ENCODE data around the gene CEP170B.
"Not testable (repeated sequence)": the region's sequence is repeated elsewhere in the genome, so short reads cannot be mapped to it uniquely, and the experiment has no call there.

Gene CEP170B

GRCh38 chr14:104886690-104887622, 21.9 kb downstream of the CEP170B start:
- in situ Hi-C loops (cut with MboI; ENCODE audit: low pct_unique_long_range_greater_than_20kb, low sequenced_read_pairs), result no loop called here
- DNase-seq, result no peak

DNA sequence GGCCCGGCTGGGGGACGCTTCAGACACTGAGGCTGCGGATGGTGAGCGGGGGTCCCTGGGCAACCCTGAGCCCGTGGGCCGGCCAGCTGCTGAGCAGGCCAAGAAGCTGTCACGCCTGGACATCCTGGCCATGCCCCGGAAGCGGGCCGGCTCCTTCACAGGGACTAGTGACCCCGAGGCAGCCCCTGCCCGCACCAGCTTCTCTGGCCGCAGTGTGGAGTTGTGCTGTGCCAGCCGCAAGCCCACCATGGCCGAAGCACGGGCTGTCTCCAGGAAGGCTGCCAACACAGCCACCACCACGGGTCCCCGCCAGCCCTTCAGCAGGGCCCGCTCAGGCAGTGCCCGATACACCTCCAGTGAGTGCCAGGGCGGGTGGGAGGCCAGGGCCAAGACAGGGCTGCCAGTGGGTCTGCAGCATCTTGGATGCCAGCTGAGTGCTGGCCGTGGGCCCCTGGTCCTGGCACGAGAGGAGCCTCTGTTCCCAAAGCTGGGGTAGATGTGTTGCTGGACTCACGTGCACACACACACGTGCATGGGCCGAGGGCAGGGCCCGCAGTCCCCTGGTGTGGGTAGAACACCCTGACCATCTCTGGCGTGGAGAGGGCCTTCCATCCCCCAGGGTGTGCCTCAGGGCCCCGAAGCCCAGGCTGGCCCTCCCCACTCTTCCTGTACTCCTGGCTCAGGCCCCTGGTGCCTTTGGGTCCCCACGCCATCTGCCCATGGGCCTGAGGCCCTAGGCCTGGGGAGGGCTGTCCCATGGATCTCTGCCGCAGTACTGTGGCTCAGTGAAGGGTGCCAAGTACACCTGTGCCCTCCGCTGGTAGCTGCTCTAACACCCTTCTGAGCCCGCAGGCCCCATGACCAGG, 22.8 kb downstream of the CEP170B start:
- in situ Hi-C loops (cut with MboI; ENCODE audit: low pct_unique_long_range_greater_than_20kb, low sequenced_read_pairs), result no loop called here
- no peak for DNase-seq

DNA sequence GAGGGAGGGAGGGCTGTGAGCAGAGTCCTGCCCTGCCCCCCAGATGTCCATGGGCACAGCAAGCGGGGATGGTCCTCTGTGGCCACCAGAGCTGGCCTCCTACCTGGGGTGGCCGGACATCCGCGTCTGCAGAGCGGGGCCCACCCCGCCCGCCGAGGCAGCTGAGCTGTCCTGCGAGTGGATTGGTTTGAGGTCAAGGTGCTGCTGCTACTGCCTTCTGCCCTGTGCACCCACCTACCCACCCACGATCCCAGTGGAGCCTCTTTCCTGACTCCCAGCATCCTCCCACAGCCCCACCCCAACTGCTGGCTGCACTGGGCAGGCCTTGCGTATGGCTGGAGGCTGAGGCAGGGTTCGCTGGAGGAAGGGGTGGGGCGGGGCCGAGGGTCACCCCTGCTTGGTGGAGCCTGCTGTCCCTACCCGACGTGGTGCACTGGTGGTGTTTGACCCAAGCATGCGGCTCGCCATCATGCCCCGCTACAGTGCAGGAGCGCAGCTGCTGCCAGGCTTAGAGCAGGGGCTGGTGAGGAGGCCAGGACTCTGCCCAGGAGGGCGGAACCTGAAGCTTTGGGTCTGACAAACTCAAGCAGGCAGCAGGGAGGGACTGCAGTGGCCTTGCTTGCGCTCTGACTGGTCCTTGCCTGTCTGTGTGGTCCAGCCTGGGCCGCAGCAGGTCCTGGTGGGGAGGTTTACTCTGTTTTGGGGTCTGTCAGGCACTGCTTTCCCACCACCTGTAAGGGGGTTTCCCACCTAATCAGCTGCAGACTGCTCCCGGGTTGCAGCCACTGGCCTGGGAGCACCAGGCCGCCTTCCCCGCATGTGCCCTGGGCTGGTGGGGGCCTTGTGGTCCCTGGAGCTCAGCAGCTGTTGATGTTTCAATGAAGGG, 23.7 kb downstream of the CEP170B start:
- in situ Hi-C loops (cut with MboI; ENCODE audit: low pct_unique_long_range_greater_than_20kb, low sequenced_read_pairs), result no loop called here
- DNase-seq, result no peak

GRCh38 chr14:104889375-104889757, 24.3 kb downstream of the CEP170B start:
- in situ Hi-C loops (cut with MboI; ENCODE audit: low pct_unique_long_range_greater_than_20kb, low sequenced_read_pairs), result no loop called here
- no peak for DNase-seq

- in situ Hi-C loops (cut with MboI; ENCODE audit: low pct_unique_long_range_greater_than_20kb, low sequenced_read_pairs); DNase-seq: not testable (repeated sequence)
Observed at GRCh38 chr14:104890292-104890691, 25.2 kb downstream of the CEP170B start.

- in situ Hi-C loops (cut with MboI; ENCODE audit: low pct_unique_long_range_greater_than_20kb, low sequenced_read_pairs), result no loop called here
- DNase-seq, result no peak
Observed at GRCh38 chr14:104891121-104891551, 26.1 kb downstream of the CEP170B start.

DNA sequence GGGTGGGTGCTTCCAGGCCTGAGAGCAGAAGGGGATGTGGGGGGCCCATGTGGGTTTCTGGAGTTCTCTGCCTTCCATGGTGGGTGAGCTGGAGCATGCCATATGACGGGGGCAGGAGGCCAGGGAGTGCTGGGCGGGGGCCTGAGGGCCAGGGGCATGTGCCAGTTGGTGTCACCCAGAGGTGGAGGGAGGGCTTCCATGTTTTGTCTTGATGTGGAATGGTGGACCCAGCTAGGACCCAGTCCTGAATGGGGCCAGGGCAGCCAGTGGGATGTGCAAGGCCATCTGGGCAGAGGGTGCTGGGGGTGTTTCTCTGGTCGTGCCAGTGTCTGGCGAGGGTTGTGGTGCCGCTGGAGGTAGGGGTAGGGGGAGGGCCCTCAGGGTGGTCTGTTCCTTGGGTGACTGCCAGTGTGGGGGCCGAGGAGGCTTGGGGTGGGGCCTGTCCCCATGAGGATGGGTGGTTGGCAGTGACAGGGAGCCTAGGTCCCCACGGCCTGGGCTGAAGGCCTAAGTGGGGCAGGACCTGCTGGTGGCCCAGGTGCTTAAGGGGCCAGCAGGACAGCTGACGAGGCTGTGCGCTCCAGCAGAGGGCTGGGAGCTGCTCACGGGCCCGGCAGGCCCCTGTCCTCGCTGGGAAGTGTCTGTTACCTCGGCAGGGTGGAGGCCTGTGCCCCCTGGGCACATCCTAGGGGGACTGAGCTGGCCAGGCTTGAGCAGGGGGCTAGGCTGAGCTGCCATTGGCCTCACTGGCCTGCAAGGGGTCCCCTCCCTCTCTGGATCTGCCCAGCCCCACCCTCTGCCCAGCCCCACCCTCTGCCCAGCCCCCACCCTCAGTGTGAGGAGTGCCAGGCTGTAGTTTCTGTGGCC, 26.8 kb downstream of the CEP170B start:
- DNase-seq, result no peak
- in situ Hi-C loops (cut with MboI; ENCODE audit: low pct_unique_long_range_greater_than_20kb, low sequenced_read_pairs), result no loop called here

- in situ Hi-C loops (cut with MboI; ENCODE audit: low pct_unique_long_range_greater_than_20kb, low sequenced_read_pairs), result no loop called here
- no peak for DNase-seq
Observed at GRCh38 chr14:104892531-104893434, 27.7 kb downstream of the CEP170B start.

DNA sequence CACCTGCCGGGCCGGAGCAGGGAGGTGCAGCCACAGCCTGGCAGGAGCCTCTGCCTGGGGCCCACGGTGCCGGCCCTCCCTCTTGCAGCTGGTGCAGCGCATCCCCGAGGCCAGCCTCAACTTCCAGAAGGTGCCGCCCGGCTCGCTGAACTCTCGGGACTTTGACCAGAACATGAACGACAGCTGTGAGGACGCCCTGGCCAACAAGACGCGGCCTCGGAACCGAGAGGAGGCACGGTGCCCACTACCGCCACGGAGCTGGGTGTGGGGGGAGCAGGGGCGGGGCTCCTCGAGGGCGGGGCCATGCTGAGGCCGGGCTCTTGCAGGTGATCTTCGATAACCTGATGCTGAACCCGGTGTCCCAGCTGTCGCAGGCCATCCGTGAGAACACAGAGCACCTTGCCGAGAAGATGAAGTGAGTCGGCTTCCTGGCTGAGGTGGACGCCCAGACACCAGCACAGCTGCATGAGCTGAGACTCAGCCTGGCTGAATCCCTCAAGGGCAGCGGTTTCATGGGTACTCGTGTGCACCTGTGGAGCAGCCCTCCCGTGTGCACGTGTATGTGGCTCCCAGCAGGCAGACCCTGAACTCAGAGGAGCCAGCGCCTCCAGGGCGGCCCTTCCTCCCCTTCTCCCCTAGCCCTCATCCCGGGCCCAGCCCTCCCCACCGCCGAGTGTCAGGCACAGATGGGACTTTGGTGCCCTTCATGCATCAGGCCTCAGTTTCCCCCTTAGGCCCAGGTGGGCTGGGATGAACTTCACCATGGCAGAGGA, 28.6 kb downstream of the CEP170B start:
- no peak for DNase-seq

GRCh38 chr14:104894331-104895206, 29.5 kb downstream of the CEP170B start:
- DNase-seq, result no peak
- in situ Hi-C loops (cut with MboI; ENCODE audit: low pct_unique_long_range_greater_than_20kb, low sequenced_read_pairs), result no loop called here

More for the DNA sequence above, 28.6 kb downstream of the CEP170B start:
- in situ Hi-C loops (cut with MboI; ENCODE audit: low pct_unique_long_range_greater_than_20kb, low sequenced_read_pairs), result no loop called here

- DNase-seq, result no peak
- in situ Hi-C loops (cut with MboI; ENCODE audit: low pct_unique_long_range_greater_than_20kb, low sequenced_read_pairs), result no loop called here
Observed at GRCh38 chr14:104895207-104895785, 30.2 kb downstream of the CEP170B start.

DNA sequence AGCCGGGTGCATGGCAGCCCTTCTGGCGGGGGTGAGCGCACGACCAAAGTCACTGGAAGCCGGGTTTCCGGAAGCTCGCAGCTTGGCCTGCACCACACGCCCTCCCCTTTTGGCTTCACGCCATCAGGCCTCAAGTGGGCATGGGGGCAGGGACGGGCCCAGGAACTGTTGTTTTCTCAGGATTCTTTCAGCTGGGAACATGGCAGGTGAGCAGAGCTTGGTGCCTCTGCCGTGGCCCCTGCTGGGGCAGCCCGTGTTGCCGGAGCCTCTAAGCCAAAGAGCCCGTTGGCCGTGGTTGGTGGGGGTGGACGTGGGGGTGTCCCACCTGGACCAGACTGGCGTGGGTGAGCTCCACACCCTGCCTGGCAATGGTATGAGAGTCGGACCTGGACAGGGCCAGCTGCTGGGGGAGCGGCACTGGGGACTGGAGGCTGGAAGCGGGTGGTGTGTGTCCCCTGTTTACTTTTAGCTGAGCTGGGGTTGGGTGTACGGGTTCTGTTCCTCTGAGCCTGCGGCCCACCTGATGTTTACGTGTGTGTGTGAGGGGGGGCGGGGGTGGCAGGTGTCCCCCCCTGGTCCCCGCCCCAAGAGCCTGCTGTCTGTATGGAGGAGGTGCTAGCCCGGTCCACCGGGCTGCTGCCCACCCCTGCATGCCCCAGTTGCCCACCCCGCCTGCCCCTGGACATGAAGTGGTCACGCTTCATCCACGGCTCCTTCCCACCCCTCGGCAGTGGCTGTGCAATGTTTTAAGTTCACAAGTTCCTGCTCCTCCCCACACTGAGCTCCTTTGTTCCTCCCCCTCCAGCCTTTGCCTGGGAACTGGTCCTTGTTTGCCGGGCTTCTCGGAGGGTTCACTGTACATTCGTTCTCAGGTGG, 31.0 kb downstream of the CEP170B start:
- in situ Hi-C loops (cut with MboI; ENCODE audit: low pct_unique_long_range_greater_than_20kb, low sequenced_read_pairs), result no loop called here
- DNase-seq, result peak; percentile 20

DNA sequence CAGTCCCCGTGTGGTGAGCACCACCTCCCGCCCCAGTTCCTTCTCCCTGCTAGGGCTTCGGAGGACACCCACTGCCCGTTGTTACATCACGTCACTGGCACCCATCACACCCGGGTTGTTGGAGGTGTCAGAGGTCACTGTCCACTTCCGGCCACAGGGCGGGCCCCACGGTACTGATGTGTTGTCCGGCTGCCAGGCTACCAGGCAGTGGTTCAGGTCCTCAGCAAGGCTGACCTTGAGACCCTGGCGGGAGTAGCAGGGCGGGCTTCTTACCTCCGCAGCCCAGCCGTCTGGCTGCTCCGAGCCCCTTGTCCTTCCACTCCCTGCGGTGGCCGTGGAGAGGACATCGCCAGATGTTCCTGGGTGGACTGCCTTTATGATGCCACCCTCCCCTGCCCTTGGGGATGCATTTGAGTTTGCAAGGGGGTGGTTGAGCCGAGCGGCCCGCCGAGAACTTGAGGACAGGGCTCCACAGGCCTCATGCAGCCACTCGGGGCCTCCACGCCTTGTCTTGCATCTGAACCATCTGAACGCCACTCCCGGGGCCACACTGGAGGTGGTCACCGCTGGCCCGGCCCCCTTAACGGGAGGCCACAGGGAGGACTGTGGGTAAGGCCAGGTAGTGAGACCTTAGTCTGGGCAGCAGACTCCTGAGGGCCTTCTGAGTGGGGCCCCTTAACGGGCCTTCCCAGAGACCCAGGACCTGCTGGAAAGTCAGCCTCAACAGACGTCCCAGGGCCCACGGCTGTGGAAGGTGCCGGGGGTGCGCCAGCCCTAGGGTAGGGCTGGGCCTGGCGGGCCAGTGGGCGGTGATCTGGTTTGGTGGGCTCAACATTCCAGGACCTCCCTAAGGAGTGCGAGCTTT, 32.5 kb downstream of the CEP170B start:
- no peak for DNase-seq
- in situ Hi-C loops (cut with MboI; ENCODE audit: low pct_unique_long_range_greater_than_20kb, low sequenced_read_pairs), result no loop called here

GRCh38 chr14:104898195-104898558, 33.1 kb downstream of the CEP170B start:
- in situ Hi-C loops (cut with MboI; ENCODE audit: low pct_unique_long_range_greater_than_20kb, low sequenced_read_pairs), result no loop called here
- DNase-seq, result no peak
